Right lobe of liver (tissue), 4 donors: ENCODE data around the gene ADIPOR2.
"Not testable (repeated sequence)": the region's sequence is repeated elsewhere in the genome, so short reads cannot be mapped to it uniquely, and the experiment has no call there.

ENCODE experiments used
- POLR2A ChIP-seq: fragments of 450-650 bp; IDR thresholded peaks from one replicate; pipeline ENCODE4 v1.6.1; 2017; ENCODE audit warnings: antibody characterized with exemption, mild to moderate bottlenecking
- TF ChIP-seq, protein P1 (sequence below), 4 donors: fragments of 200-600 bp in 3 of 4; fragments of 450-650 bp in 1 of 4; IDR thresholded peaks; one replicate each; pipeline versions ENCODE4 v1.5.1 to v1.8.0; 2016 to 2022; ENCODE audit warnings: antibody characterized with exemption in 4 of 4, mild to moderate bottlenecking in 2 of 4
- donor health status: DM: no; HTN: no; CAD: no.
- donor health status: DM: no; HTN: no; CAD: no.
- donor health status: DM: no; HTN: yes; CAD: no.

DNA sequence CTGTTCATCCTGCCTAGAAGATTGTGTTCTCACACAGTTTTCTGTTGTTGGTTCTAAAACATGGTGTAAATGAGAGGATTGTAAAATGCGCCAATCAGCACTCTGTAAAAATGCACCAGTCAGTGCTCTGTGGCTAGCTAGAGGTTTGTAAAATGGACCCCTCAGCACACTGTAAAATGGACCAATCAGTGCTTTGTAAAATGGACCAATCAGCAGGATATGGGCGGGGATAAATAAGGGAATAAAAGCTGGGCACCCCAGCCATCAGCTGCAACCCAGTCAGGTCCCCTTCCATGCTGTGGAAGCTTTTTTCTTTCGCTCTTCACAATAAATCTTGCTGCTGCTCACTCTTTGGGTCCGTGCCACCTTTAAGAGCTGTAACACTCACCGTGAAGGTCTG lies 19.1 kb downstream of the ADIPOR2 start:
- TF ChIP-seq, protein P1, sequence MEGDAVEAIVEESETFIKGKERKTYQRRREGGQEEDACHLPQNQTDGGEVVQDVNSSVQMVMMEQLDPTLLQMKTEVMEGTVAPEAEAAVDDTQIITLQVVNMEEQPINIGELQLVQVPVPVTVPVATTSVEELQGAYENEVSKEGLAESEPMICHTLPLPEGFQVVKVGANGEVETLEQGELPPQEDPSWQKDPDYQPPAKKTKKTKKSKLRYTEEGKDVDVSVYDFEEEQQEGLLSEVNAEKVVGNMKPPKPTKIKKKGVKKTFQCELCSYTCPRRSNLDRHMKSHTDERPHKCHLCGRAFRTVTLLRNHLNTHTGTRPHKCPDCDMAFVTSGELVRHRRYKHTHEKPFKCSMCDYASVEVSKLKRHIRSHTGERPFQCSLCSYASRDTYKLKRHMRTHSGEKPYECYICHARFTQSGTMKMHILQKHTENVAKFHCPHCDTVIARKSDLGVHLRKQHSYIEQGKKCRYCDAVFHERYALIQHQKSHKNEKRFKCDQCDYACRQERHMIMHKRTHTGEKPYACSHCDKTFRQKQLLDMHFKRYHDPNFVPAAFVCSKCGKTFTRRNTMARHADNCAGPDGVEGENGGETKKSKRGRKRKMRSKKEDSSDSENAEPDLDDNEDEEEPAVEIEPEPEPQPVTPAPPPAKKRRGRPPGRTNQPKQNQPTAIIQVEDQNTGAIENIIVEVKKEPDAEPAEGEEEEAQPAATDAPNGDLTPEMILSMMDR (IDR thresholded peaks at IDR 0.05) = not testable (repeated sequence)
- TF ChIP-seq POLR2A = not testable (repeated sequence)
